Eye (tissue), 1 donor: ENCODE data around the gene PERM1.

Source experiments
- DNase-seq: peaks from one replicate; pipeline ENCODE4 v3.0.0-alpha.2; 2015

The PERM1 gene

DNA sequence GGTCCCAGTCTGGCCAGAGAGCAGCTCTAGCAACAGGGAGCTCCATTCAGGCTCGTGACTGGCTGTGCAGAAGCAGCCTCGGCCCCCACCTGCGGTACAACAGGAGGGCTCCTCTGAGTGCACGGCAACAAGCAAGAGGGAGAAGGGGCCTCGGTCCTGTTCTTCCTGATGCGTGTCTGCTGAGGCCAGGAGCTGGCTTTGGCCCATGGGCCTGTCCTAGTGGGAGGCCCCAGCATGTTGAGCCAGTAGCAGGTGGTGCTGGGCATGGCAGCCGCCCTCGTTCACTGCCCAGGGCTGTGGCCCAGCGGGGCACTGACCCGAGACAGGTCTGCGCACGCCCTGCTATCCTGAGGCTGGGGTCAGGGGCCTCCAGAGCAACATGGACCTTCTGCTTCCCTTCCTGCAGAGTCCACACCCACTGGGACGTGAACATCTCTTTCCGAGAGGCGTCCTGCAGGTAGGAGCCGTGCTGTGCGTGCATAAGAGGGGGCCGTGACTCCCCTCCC, 51.2 kb downstream of the PERM1 start:
- peak; percentile 4 for DNase-seq

DNA sequence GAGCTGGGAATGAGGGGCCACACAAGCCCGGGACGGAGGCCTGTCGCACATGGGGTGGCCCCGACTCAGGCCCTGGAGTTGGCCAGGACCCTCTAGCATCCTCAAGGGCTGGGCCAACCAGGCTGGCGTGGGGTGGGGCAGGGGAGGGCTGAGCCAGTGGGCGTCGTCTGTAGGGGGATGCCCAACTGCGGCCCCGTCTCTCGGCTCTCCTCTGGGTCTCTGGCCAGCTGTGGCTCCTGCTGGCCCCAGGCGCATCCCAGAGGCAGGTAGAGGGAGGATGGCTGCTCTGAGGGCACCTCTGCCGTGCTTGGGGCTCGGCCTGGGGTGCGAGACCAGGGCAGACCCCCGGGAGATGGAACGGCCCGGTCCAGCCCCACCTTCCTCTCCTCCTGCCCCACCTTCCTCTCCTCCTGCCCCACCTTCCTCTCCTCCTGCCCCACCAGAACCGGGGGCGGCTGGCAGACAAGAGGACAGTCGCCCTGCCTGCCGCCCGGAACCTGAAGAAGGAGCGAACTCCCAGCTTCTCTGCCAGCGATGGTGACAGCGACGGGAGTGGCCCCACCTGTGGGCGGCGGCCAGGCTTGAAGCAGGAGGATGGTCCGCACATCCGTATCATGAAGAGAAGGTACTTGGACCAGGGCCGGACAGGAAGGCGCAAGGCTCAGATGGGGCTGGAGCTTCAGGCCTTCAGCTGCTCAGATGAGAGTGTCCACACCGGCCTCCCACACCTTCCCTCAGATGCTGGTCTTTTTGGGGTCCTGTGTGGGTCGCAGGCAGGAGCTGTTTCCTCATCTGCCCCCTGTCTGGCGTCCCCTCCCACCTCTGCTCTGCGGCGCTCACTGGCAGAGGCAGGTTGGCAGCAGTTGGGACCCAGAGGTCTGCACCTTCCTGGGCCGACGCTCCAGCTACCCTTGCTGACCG, 51.9 kb downstream of the PERM1 start:
- no peak for DNase-seq

DNA sequence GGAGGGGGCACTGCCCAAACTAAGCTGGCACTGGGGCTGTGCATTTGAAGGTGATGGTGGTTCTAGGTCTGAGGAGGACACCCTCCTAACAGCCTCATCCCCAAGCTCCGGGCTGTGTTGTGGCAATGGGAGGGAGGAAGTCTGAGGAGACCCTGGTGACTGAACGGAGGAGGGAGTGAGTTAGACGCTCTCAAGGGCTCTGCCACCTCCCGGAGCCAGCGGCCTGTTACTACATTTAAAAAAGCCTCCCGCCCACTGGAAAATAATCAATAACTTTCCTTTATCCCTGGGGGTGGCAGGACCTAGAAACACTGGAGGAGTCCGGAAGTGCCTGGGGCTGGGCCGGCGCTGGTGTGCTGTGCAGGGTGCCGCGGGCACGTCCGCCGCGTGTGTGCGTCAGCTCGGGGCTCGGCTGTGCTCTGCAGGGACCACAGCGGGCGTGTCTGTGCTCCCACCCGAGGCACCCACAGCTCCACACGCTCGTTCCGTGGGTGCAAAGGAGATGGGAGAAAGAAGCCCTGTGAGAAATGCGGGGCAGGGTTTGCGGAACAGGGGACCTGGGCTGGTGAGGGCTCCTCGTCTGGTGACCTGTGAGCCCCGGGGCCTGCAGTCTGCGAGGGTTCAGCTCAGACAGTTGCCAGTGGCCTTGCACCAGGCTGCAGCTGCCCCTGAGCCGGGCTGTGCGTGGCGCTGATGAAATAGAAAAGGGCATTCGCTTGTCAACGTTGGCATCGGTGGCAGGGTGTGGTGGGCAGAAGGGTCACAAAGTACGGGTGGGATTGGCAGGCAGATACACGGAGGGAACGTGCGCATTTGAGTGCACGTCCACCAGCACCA, 52.9 kb downstream of the PERM1 start:
- peak; percentile 24 for DNase-seq

DNA sequence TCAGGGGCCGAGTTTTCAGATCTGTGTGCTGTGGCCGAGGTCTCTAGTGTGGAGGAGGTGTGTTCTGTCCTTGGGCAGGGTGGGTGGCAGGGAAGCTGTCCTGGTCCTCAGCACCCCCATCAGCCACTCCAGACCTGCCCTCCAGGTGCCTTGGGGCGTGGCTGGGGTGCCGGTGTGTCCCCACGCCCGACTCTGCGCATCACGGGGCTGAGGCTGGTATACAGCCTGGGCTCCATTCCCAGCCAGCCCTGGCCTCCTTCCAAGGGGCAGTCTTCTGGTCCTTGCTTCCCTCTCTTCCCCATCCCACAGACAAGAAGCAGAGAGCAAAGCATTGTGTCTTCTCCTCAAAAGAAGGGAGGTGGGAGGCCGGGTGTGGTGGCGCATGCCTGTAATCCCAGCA, 54.1 kb downstream of the PERM1 start:
- DNase-seq = no peak

DNA sequence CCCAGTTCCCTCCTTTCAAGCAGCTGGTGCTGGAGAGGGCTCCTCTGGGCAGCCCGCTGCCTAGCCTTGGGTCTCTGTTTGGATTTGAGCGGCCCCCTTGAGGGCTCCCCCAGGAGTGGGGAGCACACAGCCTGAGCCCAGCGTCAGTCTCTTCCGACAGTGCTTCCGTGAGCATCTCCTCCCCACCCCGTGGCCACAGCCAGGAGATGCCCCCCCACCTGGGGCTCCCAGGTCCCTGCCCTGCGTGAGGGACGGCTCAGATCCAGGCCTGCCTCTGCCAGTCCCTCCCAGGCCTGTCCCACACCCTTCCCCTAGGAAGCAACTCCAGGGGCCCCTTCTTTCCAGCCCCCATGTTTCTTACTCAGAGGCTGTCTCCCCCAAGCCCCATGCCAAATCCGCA, 54.7 kb downstream of the PERM1 start:
- no peak for DNase-seq

DNA sequence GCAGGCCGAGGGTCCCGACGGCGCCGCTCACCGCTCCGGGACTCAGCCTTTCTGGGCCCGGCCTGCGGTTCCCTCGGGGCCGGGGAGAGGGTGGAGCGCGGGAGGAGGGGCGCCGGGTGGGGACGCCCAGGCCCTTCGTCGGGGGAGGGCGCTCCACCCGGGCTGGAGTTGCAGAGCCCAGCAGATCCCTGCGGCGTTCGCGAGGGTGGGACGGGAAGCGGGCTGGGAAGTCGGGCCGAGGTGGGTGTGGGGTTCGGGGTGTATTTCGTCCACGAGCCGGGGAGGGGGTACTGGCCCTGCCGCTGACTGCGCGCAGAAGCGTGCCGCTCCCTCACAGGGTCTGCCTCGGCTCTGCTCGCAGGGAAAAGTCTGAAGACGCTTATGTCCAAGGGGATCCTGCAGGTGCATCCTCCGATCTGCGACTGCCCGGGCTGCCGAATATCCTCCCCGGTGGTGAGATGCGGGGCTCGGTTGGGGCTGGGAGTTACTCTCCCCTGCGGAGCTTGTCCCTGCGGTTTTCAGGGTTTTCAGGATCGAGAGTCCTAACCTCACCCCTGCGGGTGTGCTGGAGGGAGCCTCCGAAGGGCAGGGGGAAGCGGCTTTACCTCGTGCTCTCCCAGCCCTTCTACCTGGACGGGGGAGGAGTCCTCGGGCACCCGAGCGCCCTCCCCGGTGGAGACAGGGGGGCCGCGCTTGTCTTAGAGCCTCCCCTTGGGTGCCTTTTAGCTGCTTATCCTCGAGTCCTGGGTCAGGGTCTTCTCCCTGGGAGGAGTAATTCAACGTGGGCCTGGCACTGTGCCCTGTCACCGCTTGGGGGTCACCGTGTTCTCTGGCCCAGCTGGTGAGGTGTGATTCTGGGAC, 56.1 kb downstream of the PERM1 start:
- DNase-seq = peak; percentile 69
